T-helper 2 cell treated with Interferon-gamma antibody and Interleukin-4, amounts not matched to agents 5 μg/mL and 100 μg/mL, for 36 hours (primary cell): ENCODE measurements around the gene PLEKHM3.

Source experiments
- DNase-seq: peaks from one replicate; pipeline ENCODE4 v3.0.0; 2021; ENCODE audit warnings: low spot score
- H3K27ac Mint-ChIP-seq: one replicate; pipeline ENCODE4 v1.8.0; 2021; ENCODE audit warnings: mild to moderate bottlenecking, mixed read lengths
- H3K27me3 Mint-ChIP-seq: one replicate; pipeline ENCODE4 v1.8.0; 2021; ENCODE audit warnings: low read depth, mixed read lengths
- H3K36me3 Mint-ChIP-seq: one replicate; pipeline ENCODE4 v1.8.0; 2021; ENCODE audit warnings: low read depth, mixed read lengths
- H3K4me1 Mint-ChIP-seq: one replicate; pipeline ENCODE4 v1.8.0; 2021; ENCODE audit warnings: low read depth, mixed read lengths
- H3K4me3 Mint-ChIP-seq: one replicate; pipeline ENCODE4 v1.8.0; 2022; ENCODE audit warnings: mild to moderate bottlenecking, moderate library complexity, mixed read lengths
- H3K9me3 Mint-ChIP-seq: one replicate; pipeline ENCODE4 v1.8.0; 2021; ENCODE audit warnings: mixed read lengths

The PLEKHM3 gene

GRCh38 chr2:207902821-207903220 lies 122.5 kb downstream of the PLEKHM3 start:
- Mint-ChIP-seq H3K27ac (no peak overlapping the region), H3K4me3 (no peak overlapping the region), H3K36me3 (no peaks in the 10 kb centered on the region), H3K4me1 (no peaks in the 10 kb centered on the region), H3K27me3 (no peaks in the 10 kb centered on the region), H3K9me3 (no peaks in the 10 kb centered on the region)
- DNase-seq: no peak

- Mint-ChIP-seq H3K9me3 (no peaks in the 10 kb centered on the region), H3K27ac (no peak overlapping the region), H3K4me1 (no peaks in the 10 kb centered on the region), H3K4me3 (no peak overlapping the region), H3K27me3 (no peaks in the 10 kb centered on the region), H3K36me3 (no peaks in the 10 kb centered on the region)
- DNase-seq: no peak
These were observed 123.5 kb downstream of the PLEKHM3 start for GRCh38 chr2:207901829-207902228.

- no peak overlapping the region for H3K4me3 Mint-ChIP-seq
- no peaks in the 10 kb centered on the region for H3K27me3 Mint-ChIP-seq
- no peaks in the 10 kb centered on the region for H3K36me3 Mint-ChIP-seq
- no peak for DNase-seq
- no peak overlapping the region for H3K27ac Mint-ChIP-seq
- no peaks in the 10 kb centered on the region for H3K9me3 Mint-ChIP-seq
- H3K4me1 Mint-ChIP-seq: no peaks in the 10 kb centered on the region
These were observed 123.9 kb downstream of the PLEKHM3 start for GRCh38 chr2:207901401-207901800.

GRCh38 chr2:207898354-207898695 lies 127.0 kb downstream of the PLEKHM3 start:
- Mint-ChIP-seq H3K27me3 (no peaks in the 10 kb centered on the region), H3K4me1 (no peaks in the 10 kb centered on the region), H3K36me3 (no peaks in the 10 kb centered on the region), H3K27ac (no peak overlapping the region), H3K9me3 (no peaks in the 10 kb centered on the region), H3K4me3 (no peak overlapping the region)
- no peak for DNase-seq

GRCh38 chr2:207897541-207898353 lies 127.6 kb downstream of the PLEKHM3 start:
- no peak overlapping the region for H3K27ac Mint-ChIP-seq
- no peaks in the 10 kb centered on the region for H3K27me3 Mint-ChIP-seq
- no peaks in the 10 kb centered on the region for H3K9me3 Mint-ChIP-seq
- no peaks in the 10 kb centered on the region for H3K4me1 Mint-ChIP-seq
- no peak for DNase-seq
- H3K4me3 Mint-ChIP-seq: no peak overlapping the region
- no peaks in the 10 kb centered on the region for H3K36me3 Mint-ChIP-seq

GRCh38 chr2:207896525-207897285 lies 128.6 kb downstream of the PLEKHM3 start:
- Mint-ChIP-seq H3K36me3 (no peaks in the 10 kb centered on the region), H3K4me3 (no peak overlapping the region), H3K4me1 (no peaks in the 10 kb centered on the region), H3K27ac (no peak overlapping the region), H3K27me3 (no peaks in the 10 kb centered on the region), H3K9me3 (no peaks in the 10 kb centered on the region)
- no peak for DNase-seq

GRCh38 chr2:207895274-207895860 lies 130.0 kb downstream of the PLEKHM3 start:
- H3K27me3 Mint-ChIP-seq: no peaks in the 10 kb centered on the region
- H3K4me3 Mint-ChIP-seq: no peak overlapping the region
- H3K4me1 Mint-ChIP-seq: no peaks in the 10 kb centered on the region
- no peaks in the 10 kb centered on the region for H3K9me3 Mint-ChIP-seq
- no peak for DNase-seq
- no peaks in the 10 kb centered on the region for H3K36me3 Mint-ChIP-seq
- no peak overlapping the region for H3K27ac Mint-ChIP-seq

- H3K27me3 Mint-ChIP-seq: no peaks in the 10 kb centered on the region
- H3K36me3 Mint-ChIP-seq: no peaks in the 10 kb centered on the region
- DNase-seq: no peak
- no peaks in the 10 kb centered on the region for H3K9me3 Mint-ChIP-seq
- H3K4me1 Mint-ChIP-seq: no peaks in the 10 kb centered on the region
- no peak overlapping the region for H3K4me3 Mint-ChIP-seq
- H3K27ac Mint-ChIP-seq: no peak overlapping the region
These were observed 132.5 kb downstream of the PLEKHM3 start for GRCh38 chr2:207892716-207893402.

- Mint-ChIP-seq H3K4me1 (no peaks in the 10 kb centered on the region), H3K4me3 (no peak overlapping the region), H3K27me3 (no peaks in the 10 kb centered on the region), H3K27ac (no peak overlapping the region), H3K9me3 (no peaks in the 10 kb centered on the region), H3K36me3 (no peaks in the 10 kb centered on the region)
- DNase-seq: no peak
These were observed 134.1 kb downstream of the PLEKHM3 start for GRCh38 chr2:207891086-207891844.

- Mint-ChIP-seq H3K4me3 (no peak overlapping the region), H3K36me3 (no peaks in the 10 kb centered on the region), H3K4me1 (no peaks in the 10 kb centered on the region), H3K27me3 (no peaks in the 10 kb centered on the region), H3K27ac (no peak overlapping the region), H3K9me3 (no peaks in the 10 kb centered on the region)
- no peak for DNase-seq
These were observed 137.8 kb downstream of the PLEKHM3 start for GRCh38 chr2:207887500-207887899.

- H3K9me3 Mint-ChIP-seq: no peaks in the 10 kb centered on the region
- no peak overlapping the region for H3K4me3 Mint-ChIP-seq
- DNase-seq: no peak
- H3K4me1 Mint-ChIP-seq: no peaks in the 10 kb centered on the region
- H3K27ac Mint-ChIP-seq: no peak overlapping the region
- H3K36me3 Mint-ChIP-seq: no peaks in the 10 kb centered on the region
- no peaks in the 10 kb centered on the region for H3K27me3 Mint-ChIP-seq
These were observed 140.3 kb downstream of the PLEKHM3 start for GRCh38 chr2:207885010-207885409.

- Mint-ChIP-seq H3K27ac (no peak overlapping the region), H3K27me3 (no peaks in the 10 kb centered on the region), H3K4me3 (no peak overlapping the region), H3K4me1 (no peaks in the 10 kb centered on the region), H3K9me3 (no peaks in the 10 kb centered on the region), H3K36me3 (no peaks in the 10 kb centered on the region)
- DNase-seq: no peak
These were observed 141.2 kb downstream of the PLEKHM3 start for GRCh38 chr2:207884127-207884526.

GRCh38 chr2:207883002-207883780 lies 142.1 kb downstream of the PLEKHM3 start:
- H3K4me1 Mint-ChIP-seq: no peaks in the 10 kb centered on the region
- no peaks in the 10 kb centered on the region for H3K27me3 Mint-ChIP-seq
- no peak overlapping the region for H3K27ac Mint-ChIP-seq
- H3K9me3 Mint-ChIP-seq: no peaks in the 10 kb centered on the region
- H3K36me3 Mint-ChIP-seq: no peaks in the 10 kb centered on the region
- no peak overlapping the region for H3K4me3 Mint-ChIP-seq
- DNase-seq: no peak
